ENCODE results near the gene VWA3A.
"Not testable (repeated sequence)": the region's sequence is repeated elsewhere in the genome, so short reads cannot be mapped to it uniquely, and the experiment has no call there.

Gene VWA3A

DNA sequence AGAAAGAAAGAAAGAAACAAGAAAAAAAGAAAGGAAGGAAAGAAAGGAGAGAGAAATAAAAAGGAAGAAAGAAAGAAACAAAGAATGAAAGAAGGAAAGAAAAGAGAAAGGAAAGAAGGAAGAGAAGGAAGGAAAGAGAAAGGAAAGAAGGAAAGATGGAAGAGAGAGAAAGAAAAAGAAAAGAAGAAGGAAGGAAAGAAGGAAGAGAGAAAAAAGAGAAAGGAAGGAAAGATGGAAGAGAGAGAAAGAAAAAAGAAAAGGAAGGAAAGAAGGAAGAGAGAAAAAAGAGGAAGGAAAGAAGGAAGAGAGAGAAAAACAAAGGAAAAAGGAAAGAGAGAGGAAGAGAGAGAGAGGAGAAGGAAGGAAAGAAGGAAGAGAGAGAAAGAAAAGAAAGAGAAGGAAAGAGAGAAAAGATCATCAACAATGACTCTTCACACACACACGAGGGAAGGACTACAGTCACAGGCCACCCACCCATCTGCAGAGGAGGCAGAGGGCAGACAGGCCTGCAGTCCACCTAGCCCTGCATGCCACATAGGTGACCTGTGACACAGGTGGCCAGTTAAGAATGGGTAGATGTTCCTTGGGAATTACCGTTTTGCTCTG is 23.9 kb downstream of the VWA3A start:
- H3K4me1 Mint-ChIP-seq = no peaks in the 10 kb centered on the region
- no peaks in the 10 kb centered on the region for H3K36me3 Mint-ChIP-seq
- peak overlapping the region; percentile 33 for H3K27ac Mint-ChIP-seq
- ATAC-seq (no peak), DNase-seq (ENCODE audit: low spot score in 2 of 2) (no peak)
- H3K9me3 Mint-ChIP-seq = no peaks in the 10 kb centered on the region
- no peak overlapping the region for H3K4me3 Mint-ChIP-seq

- no peaks in the 10 kb centered on the region for H3K4me1 Mint-ChIP-seq
- no peak for ATAC-seq
- H3K4me3 Mint-ChIP-seq = no peak overlapping the region
- H3K27ac Mint-ChIP-seq = no peak overlapping the region
- DNase-seq (ENCODE audit: low spot score in 2 of 2) = no peak
- H3K36me3 Mint-ChIP-seq = no peaks in the 10 kb centered on the region
- H3K9me3 Mint-ChIP-seq = no peaks in the 10 kb centered on the region
Observed at GRCh38 chr16:22117609-22118008, 25.3 kb downstream of the VWA3A start.

GRCh38 chr16:22120440-22120839 is 28.1 kb downstream of the VWA3A start:
- no peak for DNase-seq (ENCODE audit: low spot score in 2 of 2)
- Mint-ChIP-seq H3K36me3 (no peaks in the 10 kb centered on the region), H3K9me3 (no peaks in the 10 kb centered on the region), H3K4me3 (no peak overlapping the region), H3K4me1 (no peaks in the 10 kb centered on the region), H3K27ac (no peak overlapping the region)
- no peak for ATAC-seq

DNA sequence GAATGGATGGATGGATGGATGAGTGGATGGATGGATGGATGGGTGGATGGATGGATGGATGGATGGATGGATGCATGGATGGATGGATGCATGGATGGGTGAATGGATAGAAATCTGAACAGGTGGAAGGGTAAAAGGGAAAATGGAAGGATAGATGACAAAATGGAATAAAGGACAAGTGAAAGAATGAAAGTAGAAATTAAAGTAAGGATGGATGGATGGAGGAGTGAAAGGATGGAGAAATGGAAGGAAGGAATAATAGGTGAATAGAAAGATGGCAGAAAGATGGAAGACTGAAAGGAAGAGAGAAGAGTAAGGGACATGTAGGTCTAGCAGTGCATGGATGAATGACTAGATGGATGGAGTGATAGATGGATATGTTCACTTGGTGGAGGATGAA is 29.9 kb downstream of the VWA3A start:
- Mint-ChIP-seq H3K4me1 (no peaks in the 10 kb centered on the region), H3K4me3 (no peak overlapping the region), H3K9me3 (no peaks in the 10 kb centered on the region), H3K27ac (no peak overlapping the region), H3K36me3 (no peaks in the 10 kb centered on the region)
- ATAC-seq (no peak), DNase-seq (ENCODE audit: low spot score in 2 of 2) (no peak)

GRCh38 chr16:22123146-22123545 is 30.8 kb downstream of the VWA3A start:
- Mint-ChIP-seq H3K4me3 (no peak overlapping the region), H3K36me3 (no peaks in the 10 kb centered on the region), H3K27ac (no peak overlapping the region), H3K9me3 (no peaks in the 10 kb centered on the region), H3K4me1 (no peaks in the 10 kb centered on the region)
- DNase-seq (ENCODE audit: low spot score in 2 of 2) (no peak), ATAC-seq (no peak)

GRCh38 chr16:22123759-22124490 is 31.6 kb downstream of the VWA3A start:
- no peak overlapping the region for H3K27ac Mint-ChIP-seq

GRCh38 chr16:22124583-22125284 is 32.4 kb downstream of the VWA3A start:
- no peak for ATAC-seq
- no peak overlapping the region for H3K4me3 Mint-ChIP-seq
- H3K36me3 Mint-ChIP-seq = no peaks in the 10 kb centered on the region
- DNase-seq (ENCODE audit: low spot score in 2 of 2) = no peak
- H3K27ac Mint-ChIP-seq = no peak overlapping the region
- H3K9me3 Mint-ChIP-seq = peaks cover 3% of the 10 kb centered on the region
- H3K4me1 Mint-ChIP-seq = no peaks in the 10 kb centered on the region

More at GRCh38 chr16:22123759-22124490, 31.6 kb downstream of the VWA3A start:
- no peaks in the 10 kb centered on the region for H3K36me3 Mint-ChIP-seq
- peaks cover 3% of the 10 kb centered on the region for H3K9me3 Mint-ChIP-seq
- DNase-seq (ENCODE audit: low spot score in 2 of 2) (no peak), ATAC-seq (no peak)
- H3K4me3 Mint-ChIP-seq = no peak overlapping the region
- H3K4me1 Mint-ChIP-seq = no peaks in the 10 kb centered on the region

DNA sequence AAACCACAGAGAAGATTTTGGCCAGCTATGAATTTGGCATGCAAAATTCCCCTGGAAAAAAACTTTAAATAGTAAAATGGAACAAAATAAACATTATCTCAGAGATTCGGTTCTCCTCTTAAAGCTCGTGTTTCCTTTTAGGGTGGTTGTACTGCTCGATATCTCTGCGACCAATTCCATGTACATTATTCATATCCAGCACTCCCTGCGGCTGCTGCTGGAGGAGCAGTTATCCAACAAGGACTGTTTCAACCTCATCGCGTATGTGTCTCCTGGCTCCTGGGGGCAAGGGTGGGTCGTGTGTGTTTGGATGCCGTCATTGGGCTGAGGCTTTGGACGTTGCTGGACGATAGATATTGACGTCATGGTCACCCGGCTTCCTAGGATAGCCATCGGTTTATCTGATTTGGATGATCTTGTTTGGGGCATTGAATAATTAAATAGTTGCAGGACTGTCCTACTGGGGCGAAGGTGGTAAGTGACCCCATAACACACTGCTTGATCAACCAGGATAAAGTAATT is 33.8 kb downstream of the VWA3A start:
- DNase-seq (ENCODE audit: low spot score in 2 of 2) (no peak), ATAC-seq (no peak)
- no peak overlapping the region for H3K27ac Mint-ChIP-seq
- H3K4me1 Mint-ChIP-seq = no peaks in the 10 kb centered on the region
- H3K4me3 Mint-ChIP-seq = no peak overlapping the region
- peaks cover 3% of the 10 kb centered on the region for H3K9me3 Mint-ChIP-seq
- no peaks in the 10 kb centered on the region for H3K36me3 Mint-ChIP-seq

- H3K4me3 Mint-ChIP-seq; H3K4me1 Mint-ChIP-seq; DNase-seq (ENCODE audit: low spot score in 2 of 2); H3K9me3 Mint-ChIP-seq; H3K36me3 Mint-ChIP-seq; H3K27ac Mint-ChIP-seq; ATAC-seq: not testable (repeated sequence)
Observed at GRCh38 chr16:22128537-22128936, 36.2 kb downstream of the VWA3A start.

DNA sequence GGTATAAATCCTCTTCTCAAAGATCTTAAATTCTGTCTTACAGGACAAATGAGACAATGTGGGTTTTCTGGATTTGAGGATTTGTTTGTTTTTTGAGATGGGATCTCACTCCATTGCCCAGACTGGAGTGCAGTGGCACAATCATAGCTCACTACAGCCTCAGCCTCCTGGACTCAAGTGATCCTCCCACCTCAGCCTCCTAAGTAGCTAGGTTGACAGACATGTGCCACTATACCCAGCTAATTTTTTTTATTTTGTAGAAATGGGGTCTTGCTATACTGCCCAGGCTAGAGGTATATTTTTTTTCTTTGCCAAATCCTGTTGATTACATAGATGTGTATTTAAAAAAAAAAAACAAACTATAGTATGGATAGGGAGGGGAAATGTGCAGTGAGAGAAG is 38.2 kb downstream of the VWA3A start:
- ATAC-seq = no peak

GRCh38 chr16:22132801-22133200 is 40.5 kb downstream of the VWA3A start:
- no peaks in the 10 kb centered on the region for H3K4me1 Mint-ChIP-seq
- peaks cover 3% of the 10 kb centered on the region for H3K9me3 Mint-ChIP-seq
- H3K36me3 Mint-ChIP-seq = no peaks in the 10 kb centered on the region
- no peak overlapping the region for H3K4me3 Mint-ChIP-seq
- ATAC-seq (no peak), DNase-seq (ENCODE audit: low spot score in 2 of 2) (no peak)
- no peak overlapping the region for H3K27ac Mint-ChIP-seq

More for the DNA sequence above, 38.2 kb downstream of the VWA3A start:
- H3K27ac Mint-ChIP-seq = no peak overlapping the region
- no peaks in the 10 kb centered on the region for H3K4me1 Mint-ChIP-seq
- H3K4me3 Mint-ChIP-seq = no peak overlapping the region
- DNase-seq (ENCODE audit: low spot score in 2 of 2) = no peak
- H3K36me3 Mint-ChIP-seq = no peaks in the 10 kb centered on the region
- peaks cover 3% of the 10 kb centered on the region for H3K9me3 Mint-ChIP-seq

DNA sequence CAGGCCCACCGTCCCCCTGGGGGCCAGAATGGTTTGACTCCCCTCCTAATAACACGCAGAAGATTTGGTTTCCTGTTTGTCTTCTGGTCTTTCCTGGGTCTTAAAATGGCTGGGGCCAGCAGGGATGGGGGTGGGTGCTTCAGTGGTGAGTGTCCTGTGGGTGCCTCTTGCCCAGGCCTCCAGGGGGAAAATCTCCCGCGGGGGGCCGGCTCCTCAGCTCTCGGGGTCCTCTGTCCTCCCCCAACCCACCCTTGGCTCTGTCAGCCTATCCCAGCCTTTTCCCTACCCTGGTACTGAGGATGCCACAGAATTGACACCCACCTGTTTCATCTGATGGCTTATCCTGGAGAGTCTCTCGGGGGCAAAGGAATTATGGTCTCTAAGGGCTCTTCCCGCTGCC is 46.1 kb downstream of the VWA3A start:
- ATAC-seq = no peak

GRCh38 chr16:22139008-22139407 is 46.7 kb downstream of the VWA3A start:
- Mint-ChIP-seq H3K36me3 (no peaks in the 10 kb centered on the region), H3K4me1 (no peaks in the 10 kb centered on the region), H3K9me3 (no peaks in the 10 kb centered on the region), H3K27ac (no peak overlapping the region), H3K4me3 (no peak overlapping the region)
- ATAC-seq = no peak
- DNase-seq (ENCODE audit: low spot score in 2 of 2) = no peak

More for the DNA sequence above, 46.1 kb downstream of the VWA3A start:
- no peak overlapping the region for H3K4me3 Mint-ChIP-seq
- no peak overlapping the region for H3K27ac Mint-ChIP-seq
- H3K4me1 Mint-ChIP-seq = no peaks in the 10 kb centered on the region
- no peaks in the 10 kb centered on the region for H3K36me3 Mint-ChIP-seq
- H3K9me3 Mint-ChIP-seq = no peaks in the 10 kb centered on the region
- no peak for DNase-seq (ENCODE audit: low spot score in 2 of 2)

DNA sequence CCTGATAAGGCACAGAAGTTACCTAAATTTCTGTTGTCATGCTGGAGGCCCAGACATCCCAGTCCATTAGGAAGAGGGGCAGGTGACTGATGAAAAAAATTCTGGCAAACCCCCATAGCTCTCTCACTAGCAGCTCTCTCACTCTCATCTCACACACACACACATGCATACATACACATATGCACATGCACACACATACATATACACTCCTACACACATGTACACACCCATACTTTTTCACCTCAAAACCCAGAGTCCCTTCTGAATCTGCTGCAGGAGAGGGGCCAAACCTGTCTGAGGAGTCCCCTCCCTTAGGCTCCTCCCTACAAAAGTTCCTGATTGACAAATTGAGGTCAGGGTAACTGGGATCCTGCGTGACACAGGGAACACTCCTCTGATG is 47.4 kb downstream of the VWA3A start:
- Mint-ChIP-seq H3K4me3 (no peak overlapping the region), H3K9me3 (no peaks in the 10 kb centered on the region), H3K27ac (no peak overlapping the region), H3K4me1 (no peaks in the 10 kb centered on the region), H3K36me3 (no peaks in the 10 kb centered on the region)
- ATAC-seq = no peak
- DNase-seq (ENCODE audit: low spot score in 2 of 2) = no peak

DNA sequence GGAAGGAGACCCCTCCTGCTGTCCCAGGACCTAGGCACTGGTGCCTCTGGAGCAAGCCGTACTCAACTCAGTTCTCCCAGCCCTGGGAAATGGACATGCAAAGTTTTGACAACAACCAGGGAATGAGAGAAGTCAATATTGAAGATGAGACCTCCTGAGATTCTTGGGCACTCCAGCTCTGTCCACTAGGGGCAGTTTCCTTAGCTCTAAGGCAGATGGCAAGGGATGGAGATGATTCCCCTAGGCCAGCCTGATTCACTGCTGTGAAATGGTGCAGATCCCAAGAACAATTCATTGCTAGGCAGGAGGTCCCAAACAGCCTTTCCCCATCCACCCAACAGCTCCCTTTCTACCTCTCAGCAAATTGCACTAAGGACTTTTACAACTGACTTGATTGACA is 49.4 kb downstream of the VWA3A start:
- ATAC-seq (no peak), DNase-seq (ENCODE audit: low spot score in 2 of 2) (no peak)
- no peaks in the 10 kb centered on the region for H3K36me3 Mint-ChIP-seq

DNA sequence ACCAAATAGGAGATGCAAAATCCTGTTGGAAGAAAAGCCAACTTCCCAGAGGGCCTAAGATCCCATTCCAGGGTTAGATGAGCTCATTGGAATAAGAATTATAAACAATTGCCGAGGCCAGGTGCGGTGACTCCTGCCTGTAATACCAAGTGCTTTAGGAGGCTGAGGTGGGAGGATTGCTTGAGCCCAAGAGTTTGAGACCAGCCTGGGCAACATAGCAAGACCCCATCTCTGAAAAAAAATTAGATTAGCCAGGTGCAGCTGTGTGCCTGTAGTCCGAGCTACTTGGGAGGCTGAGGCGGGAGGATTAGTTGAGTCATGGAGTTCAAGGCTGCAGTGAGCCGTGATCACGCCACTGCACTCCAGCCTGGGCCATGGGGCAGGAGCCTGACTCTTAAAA is 52.2 kb downstream of the VWA3A start:
- no peak for ATAC-seq
- Mint-ChIP-seq H3K36me3 (no peaks in the 10 kb centered on the region), H3K4me1 (no peaks in the 10 kb centered on the region), H3K4me3 (no peak overlapping the region), H3K27ac (no peak overlapping the region), H3K9me3 (no peaks in the 10 kb centered on the region)
- DNase-seq (ENCODE audit: low spot score in 2 of 2) = no peak

More for the DNA sequence above, 49.4 kb downstream of the VWA3A start:
- H3K4me1 Mint-ChIP-seq = no peaks in the 10 kb centered on the region
- H3K9me3 Mint-ChIP-seq = no peaks in the 10 kb centered on the region
- no peak overlapping the region for H3K27ac Mint-ChIP-seq
- H3K4me3 Mint-ChIP-seq = no peak overlapping the region

All from stimulated activated effector memory CD8-positive, alpha-beta T cell treated with anti-CD3 and anti-CD28 coated beads, Interleukin-12 subunit alpha, Interleukin-12 subunit beta, amount 100 ng/mL, for 72 hours (primary cell).